ENCODE data around the gene TRNAU1AP. TPM values are rescaled to one million over a fixed set of nuclear protein-coding genes. Genes with fewer than 3 reads are reported as not detected.
A peak's percentile ranks its signal among the peaks of the same experiment; 100 is the strongest.

The TRNAU1AP gene
- total RNA-seq, 1 donor from 2014 or later = 36.1 TPM

- Mint-ChIP-seq H3K4me1 (peaks cover 4% of the 10 kb centered on the region), H3K4me3 (no peak overlapping the region), H3K27ac (ENCODE audit: unreplicated experiment) (no peak overlapping the region), H3K36me3 (ENCODE audit: low read depth) (peaks cover 18% of the 10 kb centered on the region), H3K27me3 (ENCODE audit: low read depth) (no peaks in the 10 kb centered on the region), H3K9me3 (no peaks in the 10 kb centered on the region)
- DNase-seq (ENCODE audit: low read depth, low spot score) = no peak
- no peak for TF ChIP-seq CTCF (conservative IDR thresholded peaks at IDR 0.05)
Measured at GRCh38 chr1:28573564-28573963, 20.7 kb downstream of the TRNAU1AP start.

- Mint-ChIP-seq H3K4me3 (peak overlapping the region; percentile 76), H3K27ac (ENCODE audit: unreplicated experiment) (no peak overlapping the region), H3K36me3 (ENCODE audit: low read depth) (peaks cover 31% of the 10 kb centered on the region), H3K9me3 (no peaks in the 10 kb centered on the region), H3K4me1 (peaks cover 31% of the 10 kb centered on the region), H3K27me3 (ENCODE audit: low read depth) (peaks cover 6% of the 10 kb centered on the region)
- DNase-seq (ENCODE audit: low read depth, low spot score) = no peak
- TF ChIP-seq CTCF (conservative IDR thresholded peaks at IDR 0.05) = no peak
Measured at GRCh38 chr1:28577052-28577678, 24.3 kb downstream of the TRNAU1AP start.

DNA sequence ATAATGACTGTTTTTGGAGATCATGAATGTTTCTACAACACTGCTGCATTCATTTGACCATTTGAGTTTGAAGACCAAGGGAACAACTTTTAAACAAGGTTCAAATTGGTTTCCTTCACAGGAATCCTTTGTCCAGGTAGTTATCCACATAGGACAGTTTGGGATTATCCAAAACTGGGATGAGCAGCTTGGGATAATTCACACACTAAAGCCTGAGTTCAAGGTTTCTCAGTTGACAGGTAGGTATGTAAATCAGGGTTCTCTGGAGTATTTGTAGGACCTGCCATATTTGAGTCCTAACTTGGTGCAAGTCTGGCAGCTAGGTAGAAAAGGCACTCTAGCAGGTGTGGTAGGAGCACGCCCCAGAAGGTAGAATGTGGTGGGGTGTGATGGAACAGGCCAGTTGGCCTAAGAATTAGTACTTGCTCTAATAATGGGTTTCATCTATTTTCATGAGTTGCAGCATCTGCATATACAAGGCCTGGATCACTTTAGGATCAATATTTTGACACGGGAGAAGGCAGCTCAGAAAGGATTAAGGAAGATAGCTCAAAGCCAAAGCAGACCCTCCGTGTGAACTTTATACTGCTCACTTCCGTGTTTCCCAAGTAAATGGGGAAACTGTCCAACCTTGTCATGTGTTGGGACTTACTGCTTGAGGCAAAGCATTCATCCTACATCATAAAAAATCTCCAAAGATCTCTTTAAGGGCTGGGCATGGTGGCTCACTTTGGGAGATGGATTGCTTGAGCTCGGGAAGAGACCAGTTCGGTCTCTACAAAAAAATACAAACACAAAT, 25.1 kb downstream of the TRNAU1AP start:
- Mint-ChIP-seq H3K4me1 (peaks cover 37% of the 10 kb centered on the region), H3K4me3 (peak overlapping the region; percentile 76), H3K27me3 (ENCODE audit: low read depth) (peaks cover 10% of the 10 kb centered on the region), H3K36me3 (ENCODE audit: low read depth) (peaks cover 31% of the 10 kb centered on the region), H3K9me3 (no peaks in the 10 kb centered on the region), H3K27ac (ENCODE audit: unreplicated experiment) (no peak overlapping the region)
- TF ChIP-seq CTCF (conservative IDR thresholded peaks at IDR 0.05) = no peak
- no peak for DNase-seq (ENCODE audit: low read depth, low spot score)

DNA sequence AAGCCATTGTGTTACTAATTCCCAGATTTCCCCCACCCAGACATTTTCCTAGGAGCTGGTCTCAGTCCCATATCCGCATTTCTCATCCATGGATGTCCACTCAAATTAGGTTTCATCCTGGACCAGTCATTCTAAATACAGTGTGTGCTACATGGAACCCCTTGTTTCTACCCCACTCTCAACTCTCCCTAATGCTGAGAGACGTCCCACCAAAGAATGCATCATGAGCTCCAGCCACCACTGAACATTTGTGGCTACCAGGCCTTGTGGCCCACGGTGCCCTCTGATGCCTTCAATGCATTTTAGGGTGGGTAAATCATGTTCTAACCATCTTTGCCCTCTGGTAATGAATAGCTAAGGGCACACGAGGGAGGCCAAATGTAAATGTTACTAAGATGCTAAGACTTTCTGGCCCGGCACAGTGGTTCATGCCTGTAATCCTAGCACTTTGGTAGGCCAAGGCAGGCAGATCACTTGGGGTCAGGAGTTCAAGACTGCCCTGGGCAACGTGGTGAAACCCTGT, 25.9 kb downstream of the TRNAU1AP start:
- Mint-ChIP-seq H3K4me1 (peaks cover 40% of the 10 kb centered on the region), H3K36me3 (ENCODE audit: low read depth) (peaks cover 31% of the 10 kb centered on the region), H3K27me3 (ENCODE audit: low read depth) (peaks cover 10% of the 10 kb centered on the region), H3K4me3 (peak overlapping the region; percentile 73), H3K9me3 (no peaks in the 10 kb centered on the region), H3K27ac (ENCODE audit: unreplicated experiment) (peak overlapping the region; percentile 88)
- DNase-seq (ENCODE audit: low read depth, low spot score) = no peak
- TF ChIP-seq CTCF (conservative IDR thresholded peaks at IDR 0.05) = no peak

GRCh38 chr1:28579401-28579800, 26.5 kb downstream of the TRNAU1AP start:
- Mint-ChIP-seq H3K27ac (ENCODE audit: unreplicated experiment) (peak overlapping the region; percentile 81), H3K36me3 (ENCODE audit: low read depth) (peaks cover 31% of the 10 kb centered on the region), H3K9me3 (no peaks in the 10 kb centered on the region), H3K4me3 (peak overlapping the region; percentile 94), H3K27me3 (ENCODE audit: low read depth) (peaks cover 10% of the 10 kb centered on the region), H3K4me1 (peaks cover 40% of the 10 kb centered on the region)
- no peak for DNase-seq (ENCODE audit: low read depth, low spot score)
- TF ChIP-seq CTCF (conservative IDR thresholded peaks at IDR 0.05) = no peak
